CMK (cell line): ENCODE results near the gene CUX1.
"Not testable (repeated sequence)": the region's sequence is repeated elsewhere in the genome, so short reads cannot be mapped to it uniquely, and the experiment has no call there.

Source experiments
- DNase-seq: peaks from one replicate; pipeline ENCODE4 v3.0.0-alpha.2; 2010; ENCODE audit warnings: low read depth

CUX1 gene

DNA sequence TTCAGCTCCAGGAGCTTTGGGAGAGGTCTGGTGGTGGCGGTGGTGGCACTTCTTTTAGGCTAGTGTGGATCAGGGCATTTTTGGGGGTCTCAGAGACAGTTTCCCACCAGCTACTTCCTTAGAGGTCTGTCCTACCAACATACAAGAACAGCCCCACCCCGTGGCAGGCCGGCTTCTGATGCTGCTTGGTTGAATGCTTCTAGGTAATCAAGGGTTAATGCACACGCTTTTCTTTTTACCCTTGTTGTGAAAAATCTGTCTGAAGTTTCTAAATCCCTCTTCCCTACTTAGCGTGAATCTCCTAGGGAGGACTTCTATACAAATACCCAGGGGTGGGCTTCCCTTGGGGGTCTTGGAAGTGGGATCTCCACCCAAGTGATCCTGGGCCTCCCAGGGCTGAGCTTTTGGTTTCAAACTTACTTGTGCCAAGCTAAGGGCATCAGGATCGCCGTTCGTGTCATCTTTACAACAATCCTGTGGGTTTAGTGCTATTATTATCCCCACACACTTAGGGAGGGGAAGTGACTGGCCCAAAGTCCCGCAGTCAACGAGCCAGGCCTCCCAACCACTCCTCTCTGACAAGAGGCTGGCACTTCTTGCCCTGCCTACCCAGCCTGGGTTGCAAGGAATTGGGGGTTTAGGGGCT lies 471.0 kb downstream of the CUX1 start:
- no peak for DNase-seq

DNA sequence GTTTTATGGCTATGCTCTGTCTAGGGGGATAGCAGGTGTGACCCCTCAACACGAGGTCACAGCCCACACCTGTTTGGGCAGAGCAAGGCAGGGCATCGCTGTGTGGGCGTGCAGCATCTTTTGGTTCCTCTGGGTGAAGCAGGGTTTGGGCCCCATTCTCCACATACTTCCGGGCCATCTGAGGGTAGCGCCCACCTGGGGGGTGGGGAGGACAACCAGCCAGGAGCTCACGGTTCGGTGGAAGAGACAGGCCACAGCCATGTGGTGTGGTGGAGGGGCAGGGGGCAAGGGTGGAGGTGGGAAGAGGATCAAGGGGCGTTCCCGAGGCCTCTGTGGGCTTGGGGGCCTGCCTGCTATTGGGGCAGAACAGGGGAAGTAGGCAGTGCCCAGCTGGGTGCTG lies 471.6 kb downstream of the CUX1 start:
- no peak for DNase-seq

GRCh38 chr7:102291056-102291915 lies 473.9 kb downstream of the CUX1 start:
- no peak for DNase-seq

GRCh38 chr7:102291916-102292267 lies 474.5 kb downstream of the CUX1 start:
- DNase-seq, result no peak

DNA sequence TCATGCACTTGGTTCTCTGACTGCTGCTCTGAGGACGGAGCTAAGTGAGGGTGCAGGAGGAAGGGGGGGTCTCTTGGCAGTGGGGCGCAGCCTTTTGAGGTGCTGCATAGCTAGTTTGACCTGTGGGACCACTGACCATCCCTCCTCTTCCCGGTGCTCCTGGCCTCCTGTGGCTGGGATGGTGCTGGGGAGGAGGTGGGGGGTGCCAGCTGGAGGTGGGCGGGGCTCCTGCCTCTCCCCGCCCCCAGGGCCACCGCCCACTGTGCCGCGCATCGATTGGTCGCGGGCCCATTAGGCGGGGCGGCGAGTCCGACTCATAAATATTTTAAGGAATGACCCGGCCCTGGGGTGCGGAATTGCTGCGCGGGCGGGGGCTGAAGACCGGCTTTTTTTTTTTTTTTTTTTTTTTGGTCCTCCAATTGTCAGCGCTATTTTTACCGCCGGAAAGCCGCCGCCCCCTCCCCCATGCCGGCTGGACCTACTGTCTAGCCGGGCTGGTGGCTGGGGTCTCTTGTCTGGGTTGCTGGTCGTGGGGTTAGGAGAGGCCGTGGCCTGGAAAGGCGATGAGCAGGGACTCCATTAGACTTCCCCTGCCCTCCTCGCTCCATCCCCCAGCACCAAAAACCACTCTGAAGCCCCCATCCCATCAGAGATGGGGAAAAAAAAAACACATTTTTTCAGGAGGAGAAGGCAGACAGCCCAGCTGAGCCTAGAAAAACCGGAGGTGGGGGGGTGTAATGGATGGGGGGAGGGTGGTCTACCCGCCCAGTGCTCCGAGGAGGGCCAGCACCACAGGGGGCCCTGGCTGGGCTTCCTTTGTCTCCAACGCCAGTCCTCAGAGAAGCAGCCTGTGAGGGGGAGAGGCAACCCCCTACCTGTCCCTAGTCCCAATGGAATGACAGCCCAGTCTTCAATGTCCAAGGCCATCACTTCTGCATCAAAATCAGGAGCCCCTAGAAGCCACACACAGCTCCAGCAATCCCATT lies 475.7 kb downstream of the CUX1 start:
- no peak for DNase-seq

DNA sequence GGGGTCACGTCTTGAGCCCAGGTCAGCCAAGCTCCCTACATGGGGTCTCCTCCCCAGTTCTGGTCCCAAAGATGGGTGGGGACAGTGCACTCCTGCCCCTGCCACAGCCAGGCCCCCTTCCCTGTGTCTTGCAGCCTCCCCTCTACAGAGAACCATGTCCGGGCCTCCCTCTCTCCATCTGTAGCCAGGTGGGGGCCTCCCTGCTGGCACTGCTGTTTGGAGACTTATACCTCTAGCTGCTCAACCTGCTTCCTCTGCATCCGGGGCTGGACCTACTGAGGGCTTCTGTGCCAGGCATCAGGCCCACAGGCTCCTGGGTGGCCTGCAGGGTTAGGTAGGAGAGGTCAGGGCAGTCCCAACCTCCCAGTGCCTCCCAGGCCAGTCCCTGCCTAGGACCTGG lies 477.2 kb downstream of the CUX1 start:
- DNase-seq, result no peak

DNA sequence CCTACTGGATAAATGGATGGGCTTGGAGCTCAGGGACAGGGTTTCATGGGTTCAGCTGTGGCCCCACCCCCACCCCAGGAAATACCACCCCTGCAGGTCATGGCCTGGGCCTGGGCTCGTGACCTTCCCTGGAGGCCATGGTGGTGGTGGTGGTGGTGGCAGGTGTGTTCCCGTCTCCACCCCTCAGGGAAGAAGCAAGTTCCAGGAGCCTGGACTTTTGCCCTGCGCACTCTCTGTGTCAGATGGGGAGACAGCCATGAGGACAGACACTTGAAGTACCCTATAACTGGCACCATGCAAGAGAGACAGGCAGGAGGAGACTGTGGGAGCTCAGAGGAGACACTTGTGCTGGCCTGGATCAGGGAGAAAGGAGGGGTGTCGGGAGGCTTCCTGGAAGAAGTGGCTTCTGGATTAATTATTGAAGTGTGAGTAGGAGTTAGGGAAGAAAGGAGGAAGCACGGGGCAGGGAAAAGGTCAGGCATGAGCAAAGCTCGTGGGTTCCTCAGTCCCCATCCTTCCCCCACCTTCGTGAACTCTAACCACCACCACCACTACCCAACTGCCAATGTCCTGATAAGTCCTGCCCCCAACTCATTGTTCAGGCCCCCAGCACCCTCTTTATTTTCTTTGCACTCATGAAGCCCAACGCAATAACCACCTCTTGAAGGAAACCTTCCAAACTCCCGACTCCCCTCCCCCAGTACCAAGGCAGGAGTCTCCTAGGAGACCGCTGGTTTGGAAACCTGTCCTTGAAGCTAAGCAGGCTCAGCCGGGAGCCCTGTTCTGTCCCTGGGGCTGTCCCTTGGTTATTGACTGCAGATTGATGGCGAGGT lies 478.1 kb downstream of the CUX1 start:
- no peak for DNase-seq

DNA sequence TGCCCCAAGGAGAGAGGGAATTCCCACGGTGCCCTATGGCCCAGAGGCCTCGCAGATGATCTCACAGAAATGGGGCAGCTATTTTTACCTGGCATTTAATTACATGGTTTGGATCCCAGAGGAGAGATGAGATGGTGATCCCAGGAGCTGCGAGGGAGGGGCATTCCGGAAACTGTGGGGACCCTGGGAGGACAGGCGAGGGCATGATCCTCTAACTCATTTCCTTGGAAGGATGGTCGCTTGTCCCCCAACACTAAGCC lies 478.7 kb downstream of the CUX1 start:
- no peak for DNase-seq

GRCh38 chr7:102296514-102296913 lies 479.1 kb downstream of the CUX1 start:
- no peak for DNase-seq

- DNase-seq, result no peak
Observed at GRCh38 chr7:102297487-102298218, 480.2 kb downstream of the CUX1 start.

- DNase-seq, result no peak
Observed at GRCh38 chr7:102300643-102301221, 483.3 kb downstream of the CUX1 start.

GRCh38 chr7:102301367-102301766 lies 483.9 kb downstream of the CUX1 start:
- not testable (repeated sequence) for DNase-seq

DNA sequence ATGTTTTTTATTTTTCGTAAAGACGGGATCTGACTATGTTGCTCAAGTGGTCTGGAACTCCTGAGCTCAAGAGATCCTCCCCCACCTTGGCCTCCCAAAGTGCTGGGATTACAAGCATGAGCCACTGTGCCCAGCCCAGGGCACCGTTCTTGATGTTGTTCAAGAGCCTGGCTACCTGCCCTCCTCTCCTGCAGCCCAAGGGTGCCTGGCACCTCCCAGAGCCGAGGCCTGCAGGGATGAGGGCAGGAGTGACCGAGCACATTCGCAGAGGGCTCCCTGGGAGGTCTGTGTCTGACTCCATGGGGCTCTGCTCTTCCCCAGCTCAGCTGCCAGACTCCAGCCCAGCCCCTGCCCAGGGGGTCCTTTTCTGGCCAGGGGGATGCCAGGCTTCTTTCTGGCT lies 484.6 kb downstream of the CUX1 start:
- no peak for DNase-seq

DNA sequence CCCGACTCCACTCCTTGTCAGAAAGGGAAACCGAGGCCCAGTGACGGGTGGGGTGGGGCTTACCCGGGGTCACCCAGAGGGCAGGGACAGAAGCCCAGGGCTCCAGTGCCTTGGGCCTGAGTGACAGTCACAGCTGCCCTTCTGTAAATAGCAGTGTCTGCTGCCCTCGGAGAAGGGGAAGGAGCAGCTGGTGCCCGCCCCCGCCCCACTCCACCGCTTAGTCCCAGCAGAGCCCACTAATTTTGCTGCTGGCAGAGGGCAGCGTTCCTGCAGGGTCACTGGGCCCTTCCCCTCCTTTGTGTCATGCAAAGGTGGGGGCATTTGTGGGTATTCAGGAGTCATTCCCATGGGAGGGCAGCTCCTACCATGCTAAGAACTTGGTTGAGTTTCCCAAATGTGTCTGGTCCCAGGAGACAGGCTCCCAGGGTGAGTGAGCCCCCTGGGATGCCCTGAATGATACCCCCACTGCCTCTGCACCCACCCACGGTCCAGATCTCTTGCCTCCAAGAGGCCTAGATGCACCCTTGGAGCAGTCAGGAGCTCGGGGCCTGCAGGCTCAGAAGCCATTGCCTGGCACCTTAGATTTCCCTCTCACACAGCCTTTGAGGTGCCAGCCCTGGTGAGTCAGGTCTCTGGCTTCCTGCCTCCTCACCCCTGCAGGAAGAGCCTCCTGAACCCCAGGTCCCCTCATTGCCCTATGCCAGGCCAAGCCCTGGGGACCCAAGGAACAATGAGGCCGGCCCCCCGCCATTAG lies 486.4 kb downstream of the CUX1 start:
- no peak for DNase-seq

GRCh38 chr7:102304668-102305067 lies 487.2 kb downstream of the CUX1 start:
- DNase-seq, result no peak

GRCh38 chr7:102305414-102306268 lies 488.2 kb downstream of the CUX1 start:
- no peak for DNase-seq

DNA sequence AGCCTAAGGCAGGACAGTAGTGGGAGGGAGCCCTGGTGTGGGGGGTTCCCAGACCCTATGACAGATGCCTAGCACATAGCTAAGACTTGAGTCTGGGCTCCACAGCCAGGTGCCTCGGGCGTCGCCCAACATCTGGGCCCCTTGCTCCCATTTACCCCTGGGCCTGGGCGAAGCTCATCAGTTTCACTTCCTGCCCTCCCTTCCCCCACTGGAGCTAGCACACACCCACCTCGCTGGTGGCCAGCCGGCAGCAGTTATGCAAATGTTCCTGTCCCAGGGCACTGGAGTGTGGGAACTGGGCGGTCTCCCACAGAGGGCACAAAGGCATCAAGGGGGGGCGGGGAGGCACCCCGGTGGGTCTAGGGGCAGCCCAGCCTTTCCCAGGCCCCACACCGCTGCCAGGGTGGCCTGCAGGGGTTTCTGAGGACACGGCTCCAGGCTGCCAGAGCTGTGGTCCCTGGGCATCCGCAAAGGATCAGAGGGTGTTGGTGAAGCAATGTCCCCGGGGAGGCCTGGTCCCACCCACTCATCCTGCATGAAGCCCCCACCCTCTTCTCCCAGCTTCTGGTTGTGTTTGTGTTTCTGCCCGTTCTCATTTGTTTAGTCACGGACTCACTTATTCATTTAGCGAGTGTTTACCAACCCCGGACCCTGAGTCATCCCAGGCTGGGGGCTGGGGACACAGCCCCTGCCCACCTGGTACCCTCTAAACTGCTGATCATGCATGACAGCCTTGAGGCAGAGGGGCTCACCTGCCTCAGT lies 489.7 kb downstream of the CUX1 start:
- no peak for DNase-seq

GRCh38 chr7:102310414-102310815 lies 493.0 kb downstream of the CUX1 start:
- DNase-seq, result no peak
